ENCODE data around the gene MYRIP. TPM values are rescaled to one million over a fixed set of nuclear protein-coding genes. Genes with fewer than 3 reads are reported as not detected.
"Not testable (repeated sequence)": the region's sequence is repeated elsewhere in the genome, so short reads cannot be mapped to it uniquely, and the experiment has no call there.

MYRIP gene
- total RNA-seq, 1 donor from 2014 or later: 12.5 TPM

DNA sequence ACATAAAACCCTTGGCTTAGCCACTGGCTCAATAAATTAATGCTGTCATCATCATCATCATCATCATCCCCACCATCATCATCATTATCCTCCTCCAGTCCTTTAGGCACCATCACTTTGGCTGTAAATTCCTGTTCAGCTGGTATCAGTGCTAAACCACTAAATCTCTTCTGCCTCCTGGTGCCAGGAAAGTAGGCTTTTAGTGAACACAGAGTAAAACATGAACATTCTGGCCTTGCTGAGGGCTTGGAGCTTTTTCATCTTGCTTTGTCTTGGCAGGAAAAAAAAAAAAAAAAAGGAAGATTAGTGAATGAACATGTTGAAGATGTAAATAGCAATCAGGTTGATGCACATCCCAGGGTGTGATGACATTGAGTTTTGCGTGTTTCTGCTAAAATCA lies 432.8 kb downstream of the MYRIP start:
- no peak for DNase-seq

- DNase-seq: no peak
Measured at GRCh38 chr3:40242638-40243037, 433.2 kb downstream of the MYRIP start.

- no peak for DNase-seq
Measured at GRCh38 chr3:40243056-40243455, 433.6 kb downstream of the MYRIP start.

DNA sequence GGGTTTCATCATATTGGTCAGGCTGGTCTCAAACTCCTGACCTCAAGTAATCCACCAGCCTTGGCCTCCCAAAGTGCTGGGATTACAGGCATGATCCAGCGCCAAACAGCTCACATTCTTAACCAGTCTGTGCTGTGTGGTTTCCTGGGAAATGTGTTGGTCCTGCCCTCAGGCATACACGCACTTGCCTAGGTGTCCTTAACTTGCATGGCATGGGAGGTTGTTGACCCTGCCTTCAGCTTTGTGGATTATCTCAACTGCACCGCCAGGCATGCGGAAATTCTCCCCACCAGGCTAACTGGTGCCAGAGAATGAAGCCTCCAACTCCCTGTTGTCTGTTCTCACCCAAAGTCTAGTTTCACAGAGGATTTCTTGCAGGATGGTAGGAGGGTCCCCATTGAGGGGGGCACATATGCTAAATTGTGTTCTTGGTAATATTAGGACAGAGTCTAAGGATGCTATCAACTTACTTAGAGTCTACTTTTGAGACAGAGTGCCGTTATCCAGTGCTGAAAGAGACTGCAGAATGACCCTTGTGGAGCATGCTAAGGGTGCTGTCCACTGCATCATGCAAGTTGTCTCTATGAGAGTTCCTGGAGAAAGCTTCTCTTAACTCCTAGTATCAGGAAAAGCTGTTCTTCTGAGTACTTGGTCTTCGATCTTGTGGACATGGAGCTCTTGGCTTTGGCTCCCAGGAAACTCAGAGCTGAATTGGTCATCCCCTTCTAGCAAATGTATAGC lies 438.5 kb downstream of the MYRIP start:
- no peak for DNase-seq

DNA sequence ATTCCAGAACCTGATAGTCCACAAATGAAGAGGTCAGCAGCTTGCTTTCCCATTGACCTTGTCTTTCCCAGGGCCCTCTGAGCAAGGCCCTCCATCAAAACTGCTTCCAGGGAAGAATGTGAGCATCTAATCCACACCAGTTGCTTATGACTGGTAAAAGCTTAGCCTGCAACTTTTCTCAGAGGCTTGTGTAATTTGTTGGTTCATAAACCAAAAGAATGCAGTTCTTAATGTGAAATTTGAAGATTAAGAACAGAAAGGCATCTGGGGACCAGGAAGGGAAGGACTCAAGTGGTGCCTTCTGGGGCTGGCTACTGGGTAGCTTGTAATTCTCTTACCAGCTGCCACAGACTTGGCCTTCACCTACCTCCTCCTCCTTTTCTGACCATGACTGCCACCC lies 439.2 kb downstream of the MYRIP start:
- DNase-seq: no peak

- no peak for DNase-seq
Measured at GRCh38 chr3:40249168-40249567, 439.8 kb downstream of the MYRIP start.

GRCh38 chr3:40254491-40254890 lies 445.1 kb downstream of the MYRIP start:
- DNase-seq: no peak

DNA sequence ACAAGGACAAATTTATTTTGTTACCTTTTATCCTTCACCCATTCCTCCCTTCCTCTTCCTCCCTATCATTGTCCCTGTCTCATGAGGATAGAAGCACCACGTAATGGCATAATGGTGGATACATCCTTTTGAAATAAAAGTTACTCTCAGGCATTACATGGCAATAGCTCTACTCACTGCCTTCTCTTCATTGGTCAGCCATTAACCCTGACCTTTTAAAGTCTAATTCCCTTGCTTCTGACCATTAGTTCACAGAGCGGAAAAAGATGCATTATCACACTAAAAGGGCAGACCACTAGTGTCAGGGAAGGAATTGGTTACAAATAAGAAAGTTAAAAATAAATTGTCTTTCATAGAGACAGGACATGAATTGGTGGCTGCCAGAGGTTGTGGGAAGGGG lies 445.5 kb downstream of the MYRIP start:
- no peak for DNase-seq

GRCh38 chr3:40255532-40255931 lies 446.1 kb downstream of the MYRIP start:
- no peak for DNase-seq

DNA sequence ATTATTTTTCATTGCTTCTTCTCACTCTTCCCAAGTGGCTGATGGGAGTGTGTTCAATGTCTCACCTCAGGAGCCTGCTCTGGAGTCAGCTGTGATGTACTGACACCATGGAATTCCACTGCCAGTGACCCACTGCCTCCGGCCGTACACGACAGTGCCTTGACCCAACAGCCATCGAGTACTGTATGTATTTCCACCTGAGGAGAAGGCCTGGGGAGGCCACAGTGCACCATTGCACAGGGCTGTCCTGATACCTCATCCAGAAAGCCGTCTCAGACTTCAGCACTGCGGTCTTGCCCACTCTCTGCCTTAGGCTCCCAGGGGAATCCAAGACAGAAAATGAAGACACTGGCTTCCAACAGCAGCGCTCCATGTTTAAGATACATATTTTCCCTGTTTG lies 448.7 kb downstream of the MYRIP start:
- DNase-seq: no peak

DNA sequence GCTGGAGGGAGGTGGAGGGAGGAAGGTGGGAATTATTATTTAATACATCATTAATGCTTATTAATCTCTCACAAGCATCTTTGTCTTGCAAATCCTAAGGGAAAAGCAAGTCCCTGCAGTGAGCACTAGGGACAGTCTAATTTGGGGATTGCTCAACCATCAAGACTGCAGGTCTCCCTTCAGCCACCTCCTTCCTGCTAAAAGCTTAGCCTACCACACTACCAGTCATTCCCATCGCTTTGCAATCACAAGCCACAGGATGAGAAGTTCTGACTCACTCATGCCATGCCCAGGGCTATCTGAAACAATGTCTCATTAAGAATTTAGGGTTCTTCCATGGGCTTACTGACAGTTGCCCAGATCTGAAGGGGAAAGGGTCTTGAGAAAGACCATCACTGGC lies 449.1 kb downstream of the MYRIP start:
- no peak for DNase-seq

GRCh38 chr3:40262331-40262730 lies 452.9 kb downstream of the MYRIP start:
- no peak for DNase-seq

GRCh38 chr3:40264451-40264850 lies 455.0 kb downstream of the MYRIP start:
- DNase-seq: no peak

GRCh38 chr3:40265181-40265580 lies 455.8 kb downstream of the MYRIP start:
- DNase-seq: no peak

DNA sequence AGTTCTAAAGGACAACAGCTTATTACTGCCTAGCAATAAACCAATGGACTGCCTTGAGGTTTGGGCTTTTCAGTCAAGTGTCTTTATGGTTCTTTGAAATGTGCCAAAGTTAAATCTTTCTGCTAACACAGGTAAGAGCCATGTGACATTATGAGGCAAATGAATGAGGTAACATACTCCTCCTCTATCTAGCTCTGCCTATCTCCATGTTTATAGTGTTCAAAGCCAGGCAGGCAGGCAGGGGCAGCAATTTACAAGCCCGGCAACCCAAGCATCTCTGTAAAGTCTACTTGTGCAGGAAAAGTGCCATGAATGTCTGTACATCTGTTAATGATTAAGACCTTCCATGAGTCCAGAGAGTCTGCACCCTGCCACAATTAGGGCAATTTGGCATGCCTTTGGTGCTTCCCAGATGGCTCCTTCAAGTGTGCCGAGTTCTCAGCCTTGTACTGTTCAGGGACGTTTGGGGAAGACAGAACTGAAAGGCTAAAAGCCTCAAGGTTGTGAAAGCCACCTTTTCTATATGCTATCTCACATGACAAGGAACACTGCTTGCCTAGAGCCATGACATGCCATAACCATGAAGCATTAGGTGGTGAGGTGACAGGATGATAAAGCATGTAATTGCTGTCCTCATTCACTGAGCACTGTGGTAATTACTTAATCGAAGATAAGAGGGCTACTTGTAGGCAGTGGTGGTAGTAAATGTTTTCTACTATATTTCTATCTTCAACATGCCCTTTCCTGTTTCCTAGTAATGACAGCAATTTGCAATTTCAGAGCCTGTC lies 458.7 kb downstream of the MYRIP start:
- DNase-seq: no peak

GRCh38 chr3:40268802-40269524 lies 459.6 kb downstream of the MYRIP start:
- no peak for DNase-seq

DNA sequence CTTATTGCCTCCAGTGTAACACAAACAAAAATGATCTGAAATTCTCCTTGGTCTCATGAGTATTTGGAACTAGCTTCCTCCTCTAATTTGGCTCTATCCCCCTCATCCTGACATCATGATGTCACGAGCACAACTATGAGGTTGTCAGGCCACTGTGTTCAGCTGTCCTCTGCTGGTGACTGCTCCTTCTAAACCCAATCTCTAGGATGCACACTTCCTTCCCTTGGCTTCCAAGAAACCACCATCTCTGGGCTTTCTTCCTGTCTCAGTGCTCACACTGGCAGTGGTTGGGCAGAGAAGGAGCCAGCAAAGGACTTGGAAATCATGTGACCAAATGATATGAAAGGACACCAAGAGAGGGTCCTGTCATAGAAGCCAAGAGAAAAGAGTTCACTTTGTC lies 469.4 kb downstream of the MYRIP start:
- no peak for DNase-seq

DNA sequence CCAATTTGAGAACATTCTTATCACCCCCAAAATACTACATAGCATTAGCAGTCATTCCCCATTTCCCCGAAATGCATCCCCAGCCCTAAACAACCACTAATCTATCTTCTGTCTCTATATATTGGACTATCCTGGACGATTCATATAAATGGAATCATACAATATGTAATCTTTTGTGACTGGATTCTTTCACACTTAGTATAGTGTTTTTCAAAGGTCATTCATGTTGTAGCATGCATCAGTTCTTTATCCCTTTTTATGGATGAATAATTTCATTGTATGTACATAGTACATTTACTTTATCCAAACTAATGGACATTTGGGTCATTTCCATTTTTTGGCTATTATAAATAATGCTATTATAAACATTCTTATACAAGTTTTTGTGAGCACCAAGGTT lies 472.6 kb downstream of the MYRIP start:
- no peak for DNase-seq

DNA sequence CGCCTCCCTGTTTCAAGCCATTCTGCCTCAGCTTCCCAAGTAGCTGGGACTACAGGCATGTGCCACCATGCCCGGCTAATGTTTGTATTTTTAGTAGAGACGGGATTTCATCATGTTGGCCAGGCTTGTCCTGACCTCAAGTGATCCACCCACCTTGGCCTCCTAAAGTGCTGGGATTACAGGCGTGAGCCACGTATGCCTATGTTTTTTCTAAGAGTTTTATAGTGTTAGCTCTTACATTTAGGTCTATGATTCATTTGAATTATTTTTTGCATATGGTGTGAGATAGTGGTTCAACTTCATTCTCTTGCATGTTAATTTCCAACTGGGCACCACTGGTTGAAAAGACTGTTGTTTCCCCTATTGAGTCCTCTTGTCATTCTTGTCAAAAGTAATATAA lies 473.6 kb downstream of the MYRIP start:
- not testable (repeated sequence) for DNase-seq

GRCh38 chr3:40287248-40287647 lies 477.8 kb downstream of the MYRIP start:
- no peak for DNase-seq

DNA sequence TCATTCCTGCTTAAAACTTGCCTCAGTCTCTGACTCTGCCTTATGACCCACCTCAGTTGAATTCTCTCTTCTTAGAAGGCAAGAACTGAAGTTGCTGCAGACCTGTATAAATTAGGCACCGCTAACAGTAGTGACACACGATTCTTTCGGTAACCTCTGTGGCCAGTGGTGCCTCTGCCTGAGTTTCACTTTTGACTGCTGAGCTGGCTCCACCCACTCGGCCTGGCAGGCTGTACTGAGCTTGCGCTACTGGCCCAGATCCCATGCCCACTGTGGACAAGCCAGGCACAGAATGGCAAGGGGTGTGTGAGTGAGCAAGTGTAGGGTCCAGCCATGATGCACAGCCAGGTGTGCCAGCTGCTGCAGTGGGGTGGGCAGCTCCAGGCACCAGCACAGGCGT lies 481.0 kb downstream of the MYRIP start:
- no peak for DNase-seq

DNA sequence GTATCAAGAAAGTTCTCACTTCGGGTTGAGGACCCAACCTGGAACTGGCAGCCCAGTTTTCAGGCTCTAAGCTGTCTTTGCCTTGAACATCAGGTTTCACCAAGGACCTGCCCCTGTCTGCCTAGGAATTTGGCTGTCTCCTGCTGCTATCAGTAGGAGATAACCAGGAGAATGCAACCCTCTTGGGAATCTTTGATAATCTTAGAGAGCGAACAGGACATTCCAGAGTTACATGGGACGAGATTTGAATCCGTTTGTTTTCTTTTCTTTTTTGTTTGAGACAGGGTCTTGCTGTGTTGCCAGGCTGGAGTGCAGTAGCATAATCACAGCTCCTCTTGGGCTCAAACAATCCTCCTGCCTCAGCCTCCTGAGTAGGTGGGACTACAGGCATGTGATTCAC lies 482.1 kb downstream of the MYRIP start:
- DNase-seq: no peak

DNA sequence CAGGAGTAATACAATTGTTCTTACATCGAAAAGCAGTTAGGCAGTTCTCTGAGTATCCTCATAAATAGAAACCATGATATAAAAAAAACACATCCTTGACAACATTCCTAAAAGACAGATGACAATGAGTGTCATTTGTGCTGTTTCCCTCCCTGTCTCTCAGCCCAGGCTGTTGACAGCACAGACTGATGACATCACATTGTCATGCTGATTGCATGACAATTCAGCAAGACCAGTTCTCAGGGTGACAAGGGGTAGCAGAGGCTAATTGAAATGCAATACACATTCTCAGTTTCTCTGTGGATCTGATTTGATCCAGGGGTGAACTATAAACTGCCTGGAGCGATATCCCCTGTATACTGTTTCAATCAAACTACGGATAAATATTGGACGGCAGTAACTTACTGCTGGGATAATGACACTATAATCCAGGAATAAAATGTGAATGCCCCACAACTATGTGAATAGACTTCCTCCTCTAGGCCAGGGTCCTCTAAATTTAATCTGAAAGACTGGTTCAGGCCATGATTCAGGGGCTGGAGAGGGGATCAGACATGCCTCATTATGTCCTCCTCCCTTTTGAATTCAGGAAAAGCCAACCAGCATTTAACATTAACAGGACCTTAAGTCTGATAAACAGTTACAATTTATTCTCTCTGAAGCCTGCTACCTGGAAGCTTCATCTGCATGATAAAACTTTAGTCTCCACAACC lies 483.4 kb downstream of the MYRIP start:
- DNase-seq: no peak
